Neural cell (in vitro differentiated cells): Measurements from ENCODE around the gene RAD54L2.

Source experiments
- CTCF ChIP-seq: fragments of 450-650 bp; IDR thresholded peaks from 2 replicates; pipeline ENCODE4 v1.5.1; 2014; ENCODE audit warnings: antibody characterized with exemption, mild to moderate bottlenecking, moderate library complexity; ENCODE audit not compliant: poor library complexity, severe bottlenecking
- RAD21 ChIP-seq: fragments of 450-650 bp; conservative IDR thresholded peaks from 2 replicates; pipeline ENCODE4 v1.6.1; 2014; ENCODE audit warnings: antibody characterized with exemption, mild to moderate bottlenecking, moderate library complexity
- TF ChIP-seq, protein P1 (sequence below): IDR thresholded peaks from 2 replicates; pipeline ENCODE4 v1.6.1; 2012; ENCODE audit warnings: borderline replicate concordance

- TF ChIP-seq, protein P1, sequence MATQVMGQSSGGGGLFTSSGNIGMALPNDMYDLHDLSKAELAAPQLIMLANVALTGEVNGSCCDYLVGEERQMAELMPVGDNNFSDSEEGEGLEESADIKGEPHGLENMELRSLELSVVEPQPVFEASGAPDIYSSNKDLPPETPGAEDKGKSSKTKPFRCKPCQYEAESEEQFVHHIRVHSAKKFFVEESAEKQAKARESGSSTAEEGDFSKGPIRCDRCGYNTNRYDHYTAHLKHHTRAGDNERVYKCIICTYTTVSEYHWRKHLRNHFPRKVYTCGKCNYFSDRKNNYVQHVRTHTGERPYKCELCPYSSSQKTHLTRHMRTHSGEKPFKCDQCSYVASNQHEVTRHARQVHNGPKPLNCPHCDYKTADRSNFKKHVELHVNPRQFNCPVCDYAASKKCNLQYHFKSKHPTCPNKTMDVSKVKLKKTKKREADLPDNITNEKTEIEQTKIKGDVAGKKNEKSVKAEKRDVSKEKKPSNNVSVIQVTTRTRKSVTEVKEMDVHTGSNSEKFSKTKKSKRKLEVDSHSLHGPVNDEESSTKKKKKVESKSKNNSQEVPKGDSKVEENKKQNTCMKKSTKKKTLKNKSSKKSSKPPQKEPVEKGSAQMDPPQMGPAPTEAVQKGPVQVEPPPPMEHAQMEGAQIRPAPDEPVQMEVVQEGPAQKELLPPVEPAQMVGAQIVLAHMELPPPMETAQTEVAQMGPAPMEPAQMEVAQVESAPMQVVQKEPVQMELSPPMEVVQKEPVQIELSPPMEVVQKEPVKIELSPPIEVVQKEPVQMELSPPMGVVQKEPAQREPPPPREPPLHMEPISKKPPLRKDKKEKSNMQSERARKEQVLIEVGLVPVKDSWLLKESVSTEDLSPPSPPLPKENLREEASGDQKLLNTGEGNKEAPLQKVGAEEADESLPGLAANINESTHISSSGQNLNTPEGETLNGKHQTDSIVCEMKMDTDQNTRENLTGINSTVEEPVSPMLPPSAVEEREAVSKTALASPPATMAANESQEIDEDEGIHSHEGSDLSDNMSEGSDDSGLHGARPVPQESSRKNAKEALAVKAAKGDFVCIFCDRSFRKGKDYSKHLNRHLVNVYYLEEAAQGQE = no peak
- TF ChIP-seq CTCF (no peak), RAD21 (no peak)
Measured at GRCh38 chr3:51502562-51502910, 36.0 kb upstream of the RAD54L2 start.
